ENCODE results near the gene GPR107.

GPR107 gene

GRCh38 chr9:130028493-130029222 lies 25.0 kb upstream of the GPR107 start:
- DNase-seq, result no peak

GRCh38 chr9:130029223-130029973 lies 24.3 kb upstream of the GPR107 start:
- DNase-seq, result peak; percentile 29

- DNase-seq, result no peak
Measured at GRCh38 chr9:130030651-130031127, 23.0 kb upstream of the GPR107 start.

GRCh38 chr9:130034570-130034969 lies 19.1 kb upstream of the GPR107 start:
- DNase-seq, result peak; percentile 40

- no peak for DNase-seq
Measured at GRCh38 chr9:130036099-130036498, 17.6 kb upstream of the GPR107 start.

- DNase-seq, result peak; percentile 49
Measured at GRCh38 chr9:130039528-130040147, 14.1 kb upstream of the GPR107 start.

- no peak for DNase-seq
Measured at GRCh38 chr9:130040984-130041647, 12.6 kb upstream of the GPR107 start.

GRCh38 chr9:130041648-130042405 lies 11.9 kb upstream of the GPR107 start:
- DNase-seq, result no peak

GRCh38 chr9:130042406-130042884 lies 11.3 kb upstream of the GPR107 start:
- peak; percentile 48 for DNase-seq

GRCh38 chr9:130042885-130043653 lies 10.6 kb upstream of the GPR107 start, which contains the start of gene FNBP1:
TSS of gene FNBP1 (minus strand) at chr9:130043189. CDS start at chr9:130042975, 214 bp downstream.
- peak; percentile 91 for DNase-seq

- no peak for DNase-seq
Measured at GRCh38 chr9:130043654-130044623, 9.8 kb upstream of the GPR107 start.

GRCh38 chr9:130045725-130046450 lies 7.8 kb upstream of the GPR107 start:
- no peak for DNase-seq

- no peak for DNase-seq
Measured at GRCh38 chr9:130049431-130050210, 4.1 kb upstream of the GPR107 start.

- DNase-seq, result no peak
Measured at GRCh38 chr9:130050462-130050861, 3.2 kb upstream of the GPR107 start.

GRCh38 chr9:130051855-130052254 lies 1.9 kb upstream of the GPR107 start:
- DNase-seq, result no peak

- DNase-seq, result no peak
Measured at GRCh38 chr9:130053109-130053503, 600 bp upstream of the GPR107 start.

GRCh38 chr9:130054325-130054786 lies 650 bp downstream of the GPR107 start:
- DNase-seq, result no peak

- no peak for DNase-seq
Measured at GRCh38 chr9:130054820-130055219, 1.1 kb downstream of the GPR107 start.
